HCT116 (cell line): Measurements from ENCODE around the gene GALNT18. TPM values are rescaled to one million over a fixed set of nuclear protein-coding genes. Genes with fewer than 3 reads are reported as not detected.

Experiments used
- ATAC-seq: fragments of 200-7000 bp; cut with Tn5 transposase; 2 replicates; pipeline ENCODE4 v1.9.1; 2020; ENCODE audit warnings: mild to moderate bottlenecking, moderate library complexity
- BruUV-seq: library from RNA; stranded (reverse); fragments of 400-500 nt; replicated peaks from 2 replicates; lab custom pipeline; 2021; lab: Mats Ljungman, UMichigan
- CTCF ChIA-PET: fragments of 300-600 bp; sonication (Branson Sonifier 250); formaldehyde crosslinking; loops from one replicate; lab custom pipeline; 2021; ENCODE audit warnings: antibody characterized with exemption; lab: Charles Lee
- POLR2A ChIA-PET: fragments of 300-600, 350-600 bp; sonication (Branson Sonifier 250); formaldehyde crosslinking; loops from one replicate; lab custom pipeline; 2021; ENCODE audit warnings: antibody characterized with exemption; lab: Charles Lee
- RAD21 ChIA-PET, 2 experiments: fragments of 300-600 bp; sonication (Branson Sonifier 250); formaldehyde crosslinking; loops; one replicate each; lab custom pipeline; 2023; ENCODE audit warnings: low total read pairs in 2 of 2; ENCODE audit not compliant: uncharacterized antibody in 2 of 2, unreplicated experiment in 2 of 2, low non-redundant PET in 1 of 2; lab: Charles Lee
- DNase-seq: peaks from one replicate; pipeline ENCODE4 v3.0.0-alpha.2; 2010; ENCODE audit warnings: low read depth, low spot score
- H2AFZ ChIP-seq: fragments of 200-600 bp; shearing (Covaris generic), sonication (generic); 2 replicates; pipeline ENCODE4 v1.6.1; 2017; ENCODE audit warnings: low read depth, mixed run types, mixed read lengths, antibody characterized with exemption, low read length; ENCODE audit not compliant: poor library complexity, severe bottlenecking
- H3K27ac ChIP-seq: 2 replicates; pipeline ENCODE4 v1.5.1; 2012; ENCODE audit warnings: low read depth, low read length
- H3K27me3 ChIP-seq: fragments of 200-600 bp; sonication (generic); 2 replicates; pipeline ENCODE4 v1.6.1; 2016; ENCODE audit warnings: mixed run types, low read length, mixed read lengths; ENCODE audit not compliant: insufficient read depth
- H3K36me3 ChIP-seq, 2 experiments: fragments of 200-500 bp in 1 of 2; fragments of 200-600 bp in 1 of 2; sonication (Bioruptor generic) in 1 of 2; sonication (generic) in 1 of 2; 2 replicates each; pipeline versions ENCODE4 v1.5.1 to v1.6.1; 2014 to 2016; ENCODE audit warnings: low read length in 2 of 2, inconsistent platforms in 1 of 2, mixed read lengths in 1 of 2, mixed run types in 1 of 2; ENCODE audit not compliant: insufficient read depth in 2 of 2, control insufficient read depth in 1 of 2
- H3K4me1 ChIP-seq, 2 experiments: fragments of 200-600 bp in 1 of 2; sonication (generic) in 1 of 2; 2 replicates each; pipeline versions ENCODE4 v1.5.1 to v1.6.1; 2012 to 2017; ENCODE audit warnings: low read length in 2 of 2, inconsistent platforms in 1 of 2, mild to moderate bottlenecking in 1 of 2, mixed read lengths in 1 of 2, mixed run types in 1 of 2, moderate library complexity in 1 of 2; ENCODE audit not compliant: insufficient read depth in 2 of 2, control insufficient read depth in 1 of 2
- H3K4me2 ChIP-seq: fragments of 200-600 bp; sonication (generic); 2 replicates; pipeline ENCODE4 v1.6.1; 2017; ENCODE audit warnings: mixed run types, low read length, mixed read lengths
- H3K4me3 ChIP-seq, 2 experiments: fragments of 200-600 bp in 1 of 2; sonication (generic) in 1 of 2; replicated peaks in 1 of 2; 2 replicates each; pipeline ENCODE4 v1.5.1; 2011 to 2016; ENCODE audit warnings: low read length in 2 of 2, control low read depth in 1 of 2, low read depth in 1 of 2, mild to moderate bottlenecking in 1 of 2, mixed read lengths in 1 of 2, mixed run types in 1 of 2
- H3K79me2 ChIP-seq: fragments of 200-600 bp; sonication (generic); 2 replicates; pipeline ENCODE4 v1.6.1; 2017; ENCODE audit warnings: mild to moderate bottlenecking, mixed run types, low read length, moderate library complexity, mixed read lengths; ENCODE audit not compliant: insufficient read depth
- H3K9ac ChIP-seq: fragments of 200-600 bp; sonication (generic); 2 replicates; pipeline ENCODE4 v1.6.1; 2016; ENCODE audit warnings: low read length, mixed read lengths
- H3K9me2 ChIP-seq: fragments of 200-600 bp; sonication (generic), shearing (Covaris generic); 2 replicates; pipeline ENCODE4 v1.6.1; 2017; ENCODE audit warnings: mixed run types, mild to moderate bottlenecking, moderate library complexity; ENCODE audit not compliant: insufficient read depth
- H3K9me3 ChIP-seq, 2 experiments: fragments of 200-500 bp in 1 of 2; fragments of 200-600 bp in 1 of 2; sonication (Bioruptor generic) in 1 of 2; sonication (generic) in 1 of 2; 2 replicates each; pipeline ENCODE4 v1.6.1; 2014 to 2017; ENCODE audit warnings: low read length in 2 of 2, mixed read lengths in 2 of 2, inconsistent platforms in 1 of 2, low read depth in 1 of 2, mild to moderate bottlenecking in 1 of 2, mixed run types in 1 of 2, moderate library complexity in 1 of 2; ENCODE audit not compliant: control insufficient read depth in 1 of 2, insufficient read depth in 1 of 2
- H4K20me1 ChIP-seq: fragments of 200-600 bp; sonication (generic), shearing (Covaris generic); 2 replicates; pipeline ENCODE4 v1.6.1; 2017; ENCODE audit warnings: mixed run types, mild to moderate bottlenecking, moderate library complexity; ENCODE audit not compliant: insufficient read depth
- CEBPB ChIP-seq: IDR thresholded peaks from 2 replicates; pipeline ENCODE4 v1.6.1; 2012; ENCODE audit warnings: low read depth
- EGR1 ChIP-seq: IDR thresholded peaks from 2 replicates; pipeline ENCODE4 v1.6.1; 2012; ENCODE audit warnings: low read depth
- POLR2A ChIP-seq: IDR thresholded peaks from 2 replicates; pipeline ENCODE4 v1.7.0; 2011; ENCODE audit warnings: borderline replicate concordance; ENCODE audit not compliant: insufficient read depth, insufficient read length; ENCODE audit errors: extremely low read depth
- RAD21 ChIP-seq: IDR thresholded peaks from 2 replicates; pipeline ENCODE4 v1.6.1; 2012; ENCODE audit warnings: low read depth, mild to moderate bottlenecking
- SP1 ChIP-seq: IDR thresholded peaks from 2 replicates; pipeline ENCODE4 v1.6.1; 2012; ENCODE audit warnings: low read depth
- SRF ChIP-seq: IDR thresholded peaks from 2 replicates; pipeline ENCODE4 v1.6.1; 2012; ENCODE audit warnings: low read depth
- TCF7L2 ChIP-seq: IDR thresholded peaks from 2 replicates; pipeline ENCODE4 v1.7.0; 2011; ENCODE audit warnings: borderline replicate concordance, inconsistent platforms; ENCODE audit not compliant: insufficient read depth, insufficient read length; ENCODE audit errors: extremely low read depth
- YY1 ChIP-seq: IDR thresholded peaks from 2 replicates; pipeline ENCODE4 v1.6.1; 2011; ENCODE audit warnings: low read length, low read depth, moderate library complexity, mild to moderate bottlenecking; ENCODE audit not compliant: insufficient replicate concordance; ENCODE audit errors: extremely low read depth
- ZNF274 ChIP-seq: fragments of 200-500 bp; sonication (Bioruptor generic); IDR thresholded peaks from 2 replicates; pipeline ENCODE4 v1.6.1; 2014; ENCODE audit warnings: mild to moderate bottlenecking, low read depth, low read length, inconsistent platforms
- intact Hi-C: fragments of 100-400 bp; cut with micrococcal nuclease; formaldehyde crosslinking; loops from 2 replicates; pipeline ENCODE4 v1.10.0; 2022
- total RNA-seq: library from RNA; stranded (reverse); gene quantifications from one replicate; pipeline ENCODE4 v1.2.1, GENCODE V29; 2021; ENCODE audit not compliant: unreplicated experiment
- TF ChIP-seq, protein P1 (sequence below), 3 experiments: fragments of 200-600 bp in 1 of 3; sonication (generic) in 1 of 3; IDR thresholded peaks in 2 of 3; conservative IDR thresholded peaks in 1 of 3; 2 replicates each; pipeline ENCODE4 v1.5.1; 2012 to 2017; ENCODE audit warnings: low read depth in 2 of 3, low read length in 2 of 3, antibody characterized with exemption in 1 of 3, borderline replicate concordance in 1 of 3, control low read depth in 1 of 3, mild to moderate bottlenecking in 1 of 3, mixed read lengths in 1 of 3, mixed run types in 1 of 3, moderate library complexity in 1 of 3; ENCODE audit not compliant: insufficient read depth in 1 of 3
- TF ChIP-seq, protein P2 (sequence below): IDR thresholded peaks from 2 replicates; pipeline ENCODE4 v1.6.1; 2011; ENCODE audit warnings: mild to moderate bottlenecking, low read length, moderate library complexity; ENCODE audit not compliant: insufficient replicate concordance; ENCODE audit errors: extremely low read depth
- TF ChIP-seq, protein P3 (sequence below): IDR thresholded peaks from 2 replicates; pipeline ENCODE4 v1.6.1; 2012

GALNT18 gene
- total RNA-seq, 1 experiment from 2014 or later = 19.9 TPM

DNA sequence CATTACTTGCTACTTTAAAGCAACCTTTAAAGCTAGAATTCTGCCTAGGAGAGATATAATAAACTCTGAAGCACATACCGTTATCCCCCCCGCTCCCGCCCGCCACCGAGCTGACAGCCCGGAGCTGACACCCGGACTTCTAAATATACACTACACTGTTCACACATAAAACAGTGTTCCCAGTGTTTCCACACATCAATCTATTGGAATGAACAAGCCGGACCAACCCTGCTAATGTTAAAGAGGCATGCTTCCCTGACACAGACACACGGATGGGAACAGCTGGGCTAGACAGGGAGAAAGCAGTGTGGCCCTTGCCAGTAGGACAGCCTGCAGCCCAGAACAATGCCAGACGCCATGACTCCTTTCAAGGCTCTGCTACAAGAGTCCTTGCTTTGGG, 160.3 kb downstream of the GALNT18 start:
- ChIA-PET RAD21 (no interaction called here), CTCF (no interaction called here), POLR2A (no interaction called here)
- H3K4me1 ChIP-seq = no peaks in the 10 kb centered on the region
- H3K27me3 ChIP-seq = no peaks in the 10 kb centered on the region
- no peaks in the 10 kb centered on the region for H3K36me3 ChIP-seq
- H3K9me2 ChIP-seq = no peaks in the 10 kb centered on the region
- TF ChIP-seq CEBPB = no peak
- TF ChIP-seq TCF7L2 = no peak
- no peak for TF ChIP-seq SP1
- TF ChIP-seq, protein P1, sequence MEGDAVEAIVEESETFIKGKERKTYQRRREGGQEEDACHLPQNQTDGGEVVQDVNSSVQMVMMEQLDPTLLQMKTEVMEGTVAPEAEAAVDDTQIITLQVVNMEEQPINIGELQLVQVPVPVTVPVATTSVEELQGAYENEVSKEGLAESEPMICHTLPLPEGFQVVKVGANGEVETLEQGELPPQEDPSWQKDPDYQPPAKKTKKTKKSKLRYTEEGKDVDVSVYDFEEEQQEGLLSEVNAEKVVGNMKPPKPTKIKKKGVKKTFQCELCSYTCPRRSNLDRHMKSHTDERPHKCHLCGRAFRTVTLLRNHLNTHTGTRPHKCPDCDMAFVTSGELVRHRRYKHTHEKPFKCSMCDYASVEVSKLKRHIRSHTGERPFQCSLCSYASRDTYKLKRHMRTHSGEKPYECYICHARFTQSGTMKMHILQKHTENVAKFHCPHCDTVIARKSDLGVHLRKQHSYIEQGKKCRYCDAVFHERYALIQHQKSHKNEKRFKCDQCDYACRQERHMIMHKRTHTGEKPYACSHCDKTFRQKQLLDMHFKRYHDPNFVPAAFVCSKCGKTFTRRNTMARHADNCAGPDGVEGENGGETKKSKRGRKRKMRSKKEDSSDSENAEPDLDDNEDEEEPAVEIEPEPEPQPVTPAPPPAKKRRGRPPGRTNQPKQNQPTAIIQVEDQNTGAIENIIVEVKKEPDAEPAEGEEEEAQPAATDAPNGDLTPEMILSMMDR (IDR thresholded peaks at IDR 0.05 in 2 of 3, conservative IDR thresholded peaks at IDR 0.05 in 1 of 3; ENCODE audit: borderline replicate concordance in 1 of 3, insufficient read depth in 1 of 3, low read depth in 2 of 3, low read length in 2 of 3) = no peak
- TF ChIP-seq POLR2A = no peak
- TF ChIP-seq, protein P2, sequence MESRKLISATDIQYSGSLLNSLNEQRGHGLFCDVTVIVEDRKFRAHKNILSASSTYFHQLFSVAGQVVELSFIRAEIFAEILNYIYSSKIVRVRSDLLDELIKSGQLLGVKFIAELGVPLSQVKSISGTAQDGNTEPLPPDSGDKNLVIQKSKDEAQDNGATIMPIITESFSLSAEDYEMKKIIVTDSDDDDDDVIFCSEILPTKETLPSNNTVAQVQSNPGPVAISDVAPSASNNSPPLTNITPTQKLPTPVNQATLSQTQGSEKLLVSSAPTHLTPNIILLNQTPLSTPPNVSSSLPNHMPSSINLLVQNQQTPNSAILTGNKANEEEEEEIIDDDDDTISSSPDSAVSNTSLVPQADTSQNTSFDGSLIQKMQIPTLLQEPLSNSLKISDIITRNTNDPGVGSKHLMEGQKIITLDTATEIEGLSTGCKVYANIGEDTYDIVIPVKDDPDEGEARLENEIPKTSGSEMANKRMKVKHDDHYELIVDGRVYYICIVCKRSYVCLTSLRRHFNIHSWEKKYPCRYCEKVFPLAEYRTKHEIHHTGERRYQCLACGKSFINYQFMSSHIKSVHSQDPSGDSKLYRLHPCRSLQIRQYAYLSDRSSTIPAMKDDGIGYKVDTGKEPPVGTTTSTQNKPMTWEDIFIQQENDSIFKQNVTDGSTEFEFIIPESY = no peak
- no peak for TF ChIP-seq ZNF274
- no peak for TF ChIP-seq EGR1
- no peak for TF ChIP-seq SRF
- no peak for TF ChIP-seq YY1
- no peak for TF ChIP-seq RAD21
- TF ChIP-seq, protein P3, sequence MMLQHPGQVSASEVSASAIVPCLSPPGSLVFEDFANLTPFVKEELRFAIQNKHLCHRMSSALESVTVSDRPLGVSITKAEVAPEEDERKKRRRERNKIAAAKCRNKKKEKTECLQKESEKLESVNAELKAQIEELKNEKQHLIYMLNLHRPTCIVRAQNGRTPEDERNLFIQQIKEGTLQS = no peak
- H3K79me2 ChIP-seq = no peaks in the 10 kb centered on the region
- no peak overlapping the region for H3K4me3 ChIP-seq
- H2AFZ ChIP-seq = no peak overlapping the region
- no peak overlapping the region for H3K9ac ChIP-seq
- no peaks in the 10 kb centered on the region for H3K9me3 ChIP-seq
- H3K27ac ChIP-seq = no peak overlapping the region
- no peak overlapping the region for H3K4me2 ChIP-seq
- H4K20me1 ChIP-seq = no peaks in the 10 kb centered on the region
- intact Hi-C loops = no loop called here
- DNase-seq (no peak), ATAC-seq (no peak)
- BruUV-seq = no TSS peak
